Uterine smooth muscle cell (primary cell): ENCODE results near the gene PSTPIP2. TPM values are rescaled to one million over a fixed set of nuclear protein-coding genes. Genes with fewer than 3 reads are reported as not detected.

Source experiments
- total RNA-seq: library from RNA; depleted of rRNA; stranded (reverse); fragments of >200 nt; gene quantifications from 2 replicates; pipeline ENCODE4 v1.2.3, GENCODE V29; 2014

PSTPIP2 gene, protein sequence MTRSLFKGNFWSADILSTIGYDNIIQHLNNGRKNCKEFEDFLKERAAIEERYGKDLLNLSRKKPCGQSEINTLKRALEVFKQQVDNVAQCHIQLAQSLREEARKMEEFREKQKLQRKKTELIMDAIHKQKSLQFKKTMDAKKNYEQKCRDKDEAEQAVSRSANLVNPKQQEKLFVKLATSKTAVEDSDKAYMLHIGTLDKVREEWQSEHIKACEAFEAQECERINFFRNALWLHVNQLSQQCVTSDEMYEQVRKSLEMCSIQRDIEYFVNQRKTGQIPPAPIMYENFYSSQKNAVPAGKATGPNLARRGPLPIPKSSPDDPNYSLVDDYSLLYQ
- total RNA-seq = 3.1 and 4.0 TPM in 2 replicates

DNA sequence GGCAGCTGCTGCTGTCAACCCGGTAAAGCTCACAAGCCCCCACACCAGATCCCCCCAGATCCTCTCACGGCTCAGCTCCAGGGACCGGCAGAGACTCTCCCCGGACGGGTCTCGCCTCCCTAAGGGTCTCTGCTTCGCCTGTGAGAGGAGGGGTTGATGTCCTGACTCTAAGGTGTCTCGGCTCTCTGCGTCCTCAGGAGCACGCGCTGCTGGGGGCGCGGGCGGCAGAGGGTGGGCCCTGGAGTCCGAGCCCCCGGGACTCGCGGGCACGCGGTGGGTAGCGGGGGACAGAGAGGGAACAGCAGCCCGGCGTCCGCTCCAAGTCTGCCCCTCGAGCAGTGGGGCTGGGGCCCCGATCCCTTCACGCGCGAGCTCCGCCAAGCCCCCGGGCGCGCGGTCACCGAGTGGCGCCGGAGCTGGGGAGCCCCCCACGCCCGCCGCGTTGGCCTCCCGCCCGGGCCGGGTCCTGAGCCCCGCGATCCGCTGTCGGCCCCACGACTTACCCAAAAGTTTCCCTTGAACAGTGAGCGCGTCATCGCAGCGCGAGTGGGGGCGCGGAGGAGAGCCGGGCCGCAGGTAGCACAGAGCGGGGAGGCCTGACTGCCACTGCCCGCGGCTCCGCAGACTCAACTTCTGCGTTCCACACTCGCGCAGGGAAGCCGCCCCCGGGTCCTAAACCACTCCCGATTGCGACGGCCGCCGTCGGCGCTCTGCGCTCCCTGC is at the start of gene PSTPIP2:
Gene PSTPIP2 (minus strand): TSS at position 608 of the 723 bp plus-strand sequence. CDS start 72 bp downstream, at position 536.

DNA sequence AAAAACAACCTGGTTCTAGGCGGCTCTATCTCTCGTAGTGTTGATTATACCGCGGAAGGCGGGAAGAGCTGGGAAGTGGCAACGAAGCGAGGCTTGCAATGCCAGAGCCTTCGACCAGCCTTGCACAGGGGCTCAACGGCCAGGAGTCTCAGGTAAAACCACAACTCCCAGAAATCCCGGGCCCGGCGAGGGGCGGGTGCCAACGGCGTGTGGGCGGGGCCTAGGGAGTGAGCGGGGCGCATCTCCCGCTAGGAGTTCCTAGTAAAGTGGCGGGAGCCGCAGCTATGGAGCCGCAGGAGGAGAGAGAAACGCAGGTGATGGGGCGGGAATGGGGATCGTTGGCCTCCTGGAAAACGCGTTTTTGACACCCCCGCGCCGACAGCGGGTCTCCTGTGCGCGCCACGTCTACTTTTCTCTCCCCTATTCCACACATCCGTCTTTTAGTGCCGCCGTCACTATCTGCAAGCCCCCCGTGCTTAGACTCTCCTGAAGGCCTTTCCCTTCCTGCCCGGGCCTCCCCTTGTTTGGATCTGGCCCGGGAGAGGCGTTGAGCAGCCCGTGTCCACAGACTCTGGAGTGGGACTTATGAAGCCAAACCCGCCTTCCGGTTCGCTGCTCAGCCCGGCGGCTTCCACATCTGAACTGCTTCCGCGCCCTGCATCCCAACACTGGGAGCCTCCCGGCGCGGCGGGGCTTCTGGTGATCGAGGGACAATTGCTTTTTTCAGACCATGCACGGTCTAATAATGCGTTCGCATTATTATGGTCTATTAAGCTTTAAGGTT is 32.3 kb upstream of the PSTPIP2 start, which contains the start of gene HAUS1:
Gene HAUS1 (plus strand): TSS at position 258 of the 784 bp plus-strand sequence. CDS start 27 bp downstream, at position 285.

DNA sequence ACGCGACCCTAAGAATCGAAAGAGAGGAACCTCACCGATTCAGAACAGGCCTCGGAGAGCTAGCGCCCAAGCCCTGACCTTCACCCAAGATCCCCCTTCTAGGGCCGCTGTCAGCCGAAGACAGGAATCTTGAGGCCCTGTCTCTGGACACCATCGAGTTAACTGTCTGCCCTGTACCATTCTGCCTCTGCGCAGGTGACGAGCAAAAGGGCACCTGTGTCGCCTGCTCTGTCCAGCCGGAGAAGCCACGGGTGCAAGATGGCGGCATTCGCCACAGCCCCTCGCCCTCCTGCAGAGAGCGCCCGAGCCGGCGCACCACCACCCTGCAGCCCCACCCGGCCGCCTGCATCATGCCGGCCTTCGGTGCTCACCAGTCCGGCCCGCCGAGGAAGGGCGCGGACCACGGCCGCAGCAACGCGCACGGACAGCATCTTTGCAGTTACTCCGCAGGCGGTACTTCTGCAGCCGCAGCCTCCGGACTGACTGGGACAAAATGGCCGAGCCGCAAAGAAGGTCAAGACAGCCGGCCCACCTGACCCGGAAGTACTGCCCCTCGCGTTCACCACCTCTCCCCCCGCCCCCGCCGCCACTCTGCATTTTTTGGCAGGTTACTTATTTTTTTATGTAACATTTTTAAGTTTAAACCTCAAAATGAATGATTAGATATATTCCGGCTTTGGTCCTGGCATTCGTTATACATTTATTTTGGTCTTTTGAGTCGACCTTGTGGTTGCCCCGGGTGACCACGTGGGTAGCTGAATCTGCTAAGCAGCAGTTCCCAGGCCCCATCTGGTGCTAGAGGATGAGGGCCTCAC is 25.9 kb upstream of the PSTPIP2 start, which contains the start of gene ATP5F1A:
Gene ATP5F1A (minus strand): TSS at position 496 of the 815 bp plus-strand sequence. CDS start 65 bp downstream, at position 431.

DNA sequence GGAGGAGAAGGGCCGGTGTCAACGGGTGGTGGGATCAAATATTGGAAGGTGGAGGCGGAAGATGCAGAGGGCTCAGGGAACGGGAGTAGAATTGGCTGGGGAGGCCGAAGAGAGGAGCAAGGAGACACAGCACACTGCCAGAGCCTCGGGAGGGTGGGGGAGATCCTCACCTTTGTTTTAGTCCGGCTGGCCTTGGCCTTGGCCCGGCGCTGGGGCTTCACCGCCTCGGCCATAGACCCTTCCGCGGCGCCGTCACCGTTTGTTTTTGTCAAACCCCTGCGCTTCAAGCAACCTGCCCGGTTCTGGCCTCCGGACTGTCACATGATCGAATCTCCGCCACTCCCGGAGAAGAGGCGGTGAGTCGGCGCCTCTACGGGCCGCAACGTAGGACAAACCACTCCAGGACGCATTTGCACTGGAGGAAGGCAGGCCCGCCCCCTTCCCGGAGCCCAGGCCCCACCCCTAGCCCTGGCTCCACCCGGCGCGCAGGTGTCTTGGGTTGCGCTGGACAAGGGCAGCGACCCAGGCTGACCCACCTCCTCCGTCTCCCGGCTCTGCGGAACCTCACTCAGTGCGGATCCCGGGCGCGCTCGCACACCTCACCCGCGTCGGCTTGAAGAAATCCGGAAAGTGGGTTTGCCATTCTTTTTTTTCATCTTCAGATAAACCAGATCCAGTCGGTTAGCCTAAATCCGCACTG is 104.9 kb downstream of the PSTPIP2 start, which contains the start of gene EPG5:
Gene EPG5 (minus strand): TSS at position 323 of the 700 bp plus-strand sequence. CDS start 90 bp downstream, at position 233.

Other genes starting within 250 kb of the PSTPIP2 start
- gene SIGLEC15, start 246.6 kb downstream of the PSTPIP2 start, total RNA-seq = 0.87 and 1.2 TPM in 2 replicates
- gene EPG5, start 104.9 kb downstream of the PSTPIP2 start, total RNA-seq = 53.5 and 62.5 TPM in 2 replicates
- gene ATP5F1A, start 26.0 kb upstream of the PSTPIP2 start, total RNA-seq = 828 and 1,148 TPM in 2 replicates
- 37.9 and 77.0 TPM in 2 replicates for gene HAUS1, start 32.1 kb upstream of the PSTPIP2 start, total RNA-seq